ENCODE results near the gene UBL4B.

The UBL4B gene

DNA sequence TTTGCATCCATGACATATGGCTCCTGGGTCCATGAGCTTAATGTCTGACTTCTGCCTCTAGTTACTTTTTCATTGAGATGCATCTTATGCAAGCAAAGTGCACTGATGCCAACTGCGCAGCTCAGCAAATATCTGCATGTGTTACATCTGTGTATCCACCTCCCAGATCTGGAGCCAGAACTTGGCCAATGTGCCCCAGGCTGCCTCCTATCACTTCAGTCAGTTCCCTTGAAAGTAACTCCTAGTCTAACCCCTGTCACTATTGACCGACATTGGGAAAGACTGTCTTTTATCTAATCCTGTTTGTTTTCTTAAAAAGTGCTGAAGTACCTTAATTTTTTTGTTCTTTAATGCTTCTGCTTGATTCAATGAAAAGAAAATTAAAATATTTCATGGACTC lies 19.3 kb upstream of the UBL4B start:
- Histone ChIP-seq H3K56ac (ENCODE audit: low read length) (no peak overlapping the region), H3K27me3 (ENCODE audit: insufficient read depth, low read length, poor library complexity) (no peaks in the 10 kb centered on the region), H4K8ac (ENCODE audit: low read depth, low read length) (no peak overlapping the region), H3K79me1 (ENCODE audit: low read length) (no peaks in the 10 kb centered on the region), H3K4me2 (ENCODE audit: low read length) (no peak overlapping the region), H3K27ac (ENCODE audit: low read depth, low read length) (no peak overlapping the region), H3K18ac (ENCODE audit: low read length) (no peak overlapping the region), H3K4me3 (ENCODE audit: low read length) (no peak overlapping the region), H3K4me1 (ENCODE audit: control insufficient read depth, low read depth, low read length) (no peaks in the 10 kb centered on the region), H3K9ac (ENCODE audit: low read length) (no peak overlapping the region), H4K5ac (ENCODE audit: low read length) (no peak overlapping the region), H2BK15ac (replicated peaks; ENCODE audit: low read depth) (no peak overlapping the region), H3K36me3 (ENCODE audit: control insufficient read depth, insufficient read depth, low read length) (no peaks in the 10 kb centered on the region), H2BK120ac (ENCODE audit: low read depth, low read length) (no peak overlapping the region), H3K79me2 (ENCODE audit: control insufficient read depth, insufficient read depth, low read length) (no peaks in the 10 kb centered on the region), H2BK5ac (ENCODE audit: low read length) (no peak overlapping the region), H2AK5ac (ENCODE audit: low read length) (no peak overlapping the region), H3K23ac (ENCODE audit: low read length) (no peak overlapping the region), H3K4ac (ENCODE audit: low read depth, low read length) (no peak overlapping the region)
- no CpG with 5 or more reads among the region's 2 CpGs for WGBS (ENCODE audit: extremely low coverage, insufficient coverage, low lambda C conversion rate)
- no peak for DNase-seq

GRCh38 chr1:110094931-110095654 lies 17.1 kb upstream of the UBL4B start:
- Histone ChIP-seq H3K4me1 (ENCODE audit: control insufficient read depth, low read depth, low read length) (no peaks in the 10 kb centered on the region), H3K27ac (ENCODE audit: low read depth, low read length) (no peak overlapping the region), H3K4ac (ENCODE audit: low read depth, low read length) (no peak overlapping the region), H2BK15ac (replicated peaks; ENCODE audit: low read depth) (no peak overlapping the region), H2BK5ac (ENCODE audit: low read length) (no peak overlapping the region), H3K79me2 (ENCODE audit: control insufficient read depth, insufficient read depth, low read length) (no peaks in the 10 kb centered on the region), H2BK120ac (ENCODE audit: low read depth, low read length) (no peak overlapping the region), H3K23ac (ENCODE audit: low read length) (no peak overlapping the region), H3K27me3 (ENCODE audit: insufficient read depth, low read length, poor library complexity) (no peaks in the 10 kb centered on the region), H4K5ac (ENCODE audit: low read length) (no peak overlapping the region), H3K9ac (ENCODE audit: low read length) (no peak overlapping the region), H3K79me1 (ENCODE audit: low read length) (no peaks in the 10 kb centered on the region), H3K36me3 (ENCODE audit: control insufficient read depth, insufficient read depth, low read length) (no peaks in the 10 kb centered on the region), H3K56ac (ENCODE audit: low read length) (no peak overlapping the region), H3K18ac (ENCODE audit: low read length) (no peak overlapping the region), H2AK5ac (ENCODE audit: low read length) (no peak overlapping the region), H3K4me3 (ENCODE audit: low read length) (no peak overlapping the region), H3K4me2 (ENCODE audit: low read length) (no peak overlapping the region), H4K8ac (ENCODE audit: low read depth, low read length) (no peak overlapping the region)
- no CpG with 5 or more reads among the region's 7 CpGs for WGBS (ENCODE audit: extremely low coverage, insufficient coverage, low lambda C conversion rate)
- peak; percentile 37 for DNase-seq

- Histone ChIP-seq H2BK5ac (ENCODE audit: low read length) (no peak overlapping the region), H4K8ac (ENCODE audit: low read depth, low read length) (no peak overlapping the region), H3K4me3 (ENCODE audit: low read length) (no peak overlapping the region), H2BK120ac (ENCODE audit: low read depth, low read length) (no peak overlapping the region), H3K4ac (ENCODE audit: low read depth, low read length) (no peak overlapping the region), H3K56ac (ENCODE audit: low read length) (no peak overlapping the region), H2BK15ac (replicated peaks; ENCODE audit: low read depth) (no peak overlapping the region), H3K36me3 (ENCODE audit: control insufficient read depth, insufficient read depth, low read length) (no peaks in the 10 kb centered on the region), H3K27ac (ENCODE audit: low read depth, low read length) (no peak overlapping the region), H3K9ac (ENCODE audit: low read length) (no peak overlapping the region), H3K79me1 (ENCODE audit: low read length) (no peaks in the 10 kb centered on the region), H3K79me2 (ENCODE audit: control insufficient read depth, insufficient read depth, low read length) (no peaks in the 10 kb centered on the region), H3K27me3 (ENCODE audit: insufficient read depth, low read length, poor library complexity) (no peaks in the 10 kb centered on the region), H4K5ac (ENCODE audit: low read length) (no peak overlapping the region), H3K23ac (ENCODE audit: low read length) (no peak overlapping the region), H3K4me1 (ENCODE audit: control insufficient read depth, low read depth, low read length) (no peaks in the 10 kb centered on the region), H3K4me2 (ENCODE audit: low read length) (no peak overlapping the region), H2AK5ac (ENCODE audit: low read length) (no peak overlapping the region), H3K18ac (ENCODE audit: low read length) (no peak overlapping the region)
- WGBS (ENCODE audit: extremely low coverage, insufficient coverage, low lambda C conversion rate) = no CpG with 5 or more reads among the region's 11 CpGs
- DNase-seq = no peak
Measured at GRCh38 chr1:110097507-110098221, 14.6 kb upstream of the UBL4B start.

DNA sequence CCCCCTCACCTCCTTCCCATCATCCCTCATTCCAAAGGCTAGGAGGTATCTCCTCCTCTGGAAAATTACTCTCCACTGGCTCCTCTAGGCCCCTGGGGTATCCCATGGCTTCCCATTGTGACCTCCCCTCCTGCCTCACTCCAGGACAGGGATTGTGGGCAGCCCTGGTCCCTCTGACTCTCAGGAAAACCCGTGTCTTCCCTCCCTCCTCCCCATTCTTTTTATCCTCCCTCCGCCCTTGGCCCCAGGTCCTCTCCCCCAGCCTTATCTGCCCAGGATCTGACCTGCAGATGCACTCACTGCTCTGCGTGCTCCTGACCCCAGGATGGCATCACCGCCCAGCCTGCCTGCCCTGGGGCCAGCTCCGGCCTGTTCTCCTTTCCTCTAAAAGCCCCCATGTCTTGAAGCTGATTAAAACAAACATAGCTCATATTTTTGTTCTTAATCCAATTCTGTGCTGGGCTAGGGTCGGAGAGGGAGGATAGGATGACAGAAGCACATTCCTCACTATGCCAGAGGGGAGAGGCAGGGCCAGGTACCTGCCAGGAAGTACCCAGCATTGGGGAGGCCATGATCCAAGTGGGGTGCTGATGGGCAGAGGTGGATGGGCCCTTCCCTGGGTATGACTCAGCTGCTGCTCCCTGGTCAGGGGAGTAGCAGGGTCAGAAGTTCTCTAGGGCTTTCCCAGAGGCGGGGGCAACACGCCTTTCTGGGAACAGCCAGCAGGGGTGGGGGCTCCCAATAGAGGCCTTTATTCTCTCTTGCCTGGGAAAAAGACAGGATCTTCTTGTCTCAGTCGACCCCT lies 13.8 kb upstream of the UBL4B start:
- Histone ChIP-seq H3K56ac (ENCODE audit: low read length) (peak overlapping the region; percentile 15), H3K18ac (ENCODE audit: low read length) (no peak overlapping the region), H2BK5ac (ENCODE audit: low read length) (no peak overlapping the region), H3K4me3 (ENCODE audit: low read length) (no peak overlapping the region), H2BK120ac (ENCODE audit: low read depth, low read length) (no peak overlapping the region), H3K4ac (ENCODE audit: low read depth, low read length) (no peak overlapping the region), H4K8ac (ENCODE audit: low read depth, low read length) (no peak overlapping the region), H2BK15ac (replicated peaks; ENCODE audit: low read depth) (no peak overlapping the region), H3K27me3 (ENCODE audit: insufficient read depth, low read length, poor library complexity) (no peaks in the 10 kb centered on the region), H3K79me2 (ENCODE audit: control insufficient read depth, insufficient read depth, low read length) (no peaks in the 10 kb centered on the region), H4K5ac (ENCODE audit: low read length) (no peak overlapping the region), H3K9ac (ENCODE audit: low read length) (no peak overlapping the region), H3K4me1 (ENCODE audit: control insufficient read depth, low read depth, low read length) (no peaks in the 10 kb centered on the region), H3K4me2 (ENCODE audit: low read length) (no peak overlapping the region), H3K36me3 (ENCODE audit: control insufficient read depth, insufficient read depth, low read length) (no peaks in the 10 kb centered on the region), H3K27ac (ENCODE audit: low read depth, low read length) (no peak overlapping the region), H3K23ac (ENCODE audit: low read length) (no peak overlapping the region), H3K79me1 (ENCODE audit: low read length) (no peaks in the 10 kb centered on the region), H2AK5ac (ENCODE audit: low read length) (no peak overlapping the region)
- DNase-seq = no peak
- no CpG with 5 or more reads among the region's 9 CpGs for WGBS (ENCODE audit: extremely low coverage, insufficient coverage, low lambda C conversion rate)

DNA sequence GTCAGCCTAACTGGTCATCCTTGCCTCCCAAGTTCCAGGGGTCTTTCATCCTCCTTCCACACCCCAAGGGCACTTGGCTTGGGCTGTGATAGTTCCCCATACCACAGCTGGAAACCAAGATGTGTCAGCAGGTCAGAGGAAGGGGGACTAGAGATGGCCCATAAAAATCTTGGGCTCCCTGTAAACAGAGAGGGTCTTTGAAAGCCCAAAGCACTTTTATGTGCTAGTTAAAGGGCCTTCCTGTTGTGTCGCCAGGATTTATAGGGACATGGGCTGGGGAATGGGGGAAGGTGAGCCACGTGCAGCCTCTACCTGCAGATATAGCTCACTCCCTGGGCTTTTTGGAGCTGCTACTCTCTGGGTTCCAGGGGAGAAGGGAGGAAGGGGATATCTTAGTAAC lies 11.9 kb upstream of the UBL4B start:
- Histone ChIP-seq H3K4me3 (ENCODE audit: low read length) (no peak overlapping the region), H2BK15ac (replicated peaks; ENCODE audit: low read depth) (no peak overlapping the region), H3K4ac (ENCODE audit: low read depth, low read length) (no peak overlapping the region), H3K27me3 (ENCODE audit: insufficient read depth, low read length, poor library complexity) (no peaks in the 10 kb centered on the region), H3K56ac (ENCODE audit: low read length) (no peak overlapping the region), H3K9ac (ENCODE audit: low read length) (no peak overlapping the region), H3K79me2 (ENCODE audit: control insufficient read depth, insufficient read depth, low read length) (no peaks in the 10 kb centered on the region), H2BK5ac (ENCODE audit: low read length) (no peak overlapping the region), H3K4me2 (ENCODE audit: low read length) (no peak overlapping the region), H3K18ac (ENCODE audit: low read length) (no peak overlapping the region), H3K23ac (ENCODE audit: low read length) (no peak overlapping the region), H3K27ac (ENCODE audit: low read depth, low read length) (no peak overlapping the region), H3K36me3 (ENCODE audit: control insufficient read depth, insufficient read depth, low read length) (no peaks in the 10 kb centered on the region), H3K4me1 (ENCODE audit: control insufficient read depth, low read depth, low read length) (no peaks in the 10 kb centered on the region), H3K79me1 (ENCODE audit: low read length) (no peaks in the 10 kb centered on the region), H4K5ac (ENCODE audit: low read length) (no peak overlapping the region), H2BK120ac (ENCODE audit: low read depth, low read length) (no peak overlapping the region), H4K8ac (ENCODE audit: low read depth, low read length) (no peak overlapping the region), H2AK5ac (ENCODE audit: low read length) (no peak overlapping the region)
- no peak for DNase-seq
- WGBS (ENCODE audit: extremely low coverage, insufficient coverage, low lambda C conversion rate) = no CpG with 5 or more reads among the region's 2 CpGs
